Activated CD8-positive, alpha-beta memory T cell treated with anti-CD3 and anti-CD28 coated beads, Interleukin-2, amount 10 ng/mL, durations not matched to agents 7 days and 5 days (primary cell): ENCODE results near the gene NPBWR2. TPM values are rescaled to one million over a fixed set of nuclear protein-coding genes. Genes with fewer than 3 reads are reported as not detected.
A peak's percentile ranks its signal among the peaks of the same experiment; 100 is the strongest.
"Not testable (repeated sequence)": the region's sequence is repeated elsewhere in the genome, so short reads cannot be mapped to it uniquely, and the experiment has no call there.

Source experiments
- ATAC-seq: fragments of 150-1000 bp; cut with Tn5 transposase; one replicate; pipeline ENCODE4 v1.10.0; 2021; ENCODE audit warnings: moderate library complexity
- CTCF ChIA-PET: fragments of 350-600 bp; sonication (Branson Sonifier 250); formaldehyde crosslinking; loops from one replicate; lab custom pipeline; 2021; ENCODE audit warnings: antibody characterized with exemption; lab: Charles Lee
- DNase-seq: peaks from one replicate; pipeline ENCODE4 v3.0.0-alpha.2; 2020
- H3K27ac Mint-ChIP-seq: one replicate; pipeline ENCODE4 v1.8.0; 2021; ENCODE audit warnings: mild to moderate bottlenecking, mixed read lengths
- H3K27me3 Mint-ChIP-seq: one replicate; pipeline ENCODE4 v1.8.0; 2021; ENCODE audit warnings: mixed read lengths
- H3K36me3 Mint-ChIP-seq: one replicate; pipeline ENCODE4 v1.8.0; 2021; ENCODE audit warnings: mild to moderate bottlenecking, mixed read lengths
- H3K4me1 Mint-ChIP-seq: one replicate; pipeline ENCODE4 v1.8.0; 2021; ENCODE audit warnings: mixed read lengths
- H3K4me3 Mint-ChIP-seq: one replicate; pipeline ENCODE4 v1.8.0; 2021; ENCODE audit warnings: mild to moderate bottlenecking, moderate library complexity, mixed read lengths
- H3K9me3 Mint-ChIP-seq: one replicate; pipeline ENCODE4 v1.8.0; 2022; ENCODE audit warnings: low read depth, mixed read lengths
- total RNA-seq, 2 experiments: library from RNA; stranded (reverse); gene quantifications; one replicate each; pipeline ENCODE4 v1.2.3, GENCODE V29; 2021

NPBWR2 gene
- total RNA-seq, 2 experiments from 2014 or later: not detected

GRCh38 chr20:64119301-64119680, 11.9 kb upstream of the NPBWR2 start:
- H3K36me3 Mint-ChIP-seq: no peaks in the 10 kb centered on the region
- H3K4me1 Mint-ChIP-seq: peaks cover 10% of the 10 kb centered on the region
- H3K27me3 Mint-ChIP-seq: peaks cover 23% of the 10 kb centered on the region

GRCh38 chr20:64117432-64117777, 10.0 kb upstream of the NPBWR2 start:
- not testable (repeated sequence) for H3K4me1 Mint-ChIP-seq, H3K9me3 Mint-ChIP-seq, H3K36me3 Mint-ChIP-seq, ATAC-seq, H3K4me3 Mint-ChIP-seq, H3K27ac Mint-ChIP-seq, DNase-seq
- CTCF ChIA-PET: interaction anchor here (1.3 kb wide), 1 partner anchor 34 kb away, joined by 4 read pairs; the partner anchor contains the start of gene LKAAEAR1
- H3K27me3 Mint-ChIP-seq: peaks cover 11% of the 10 kb centered on the region

More at GRCh38 chr20:64119301-64119680, 11.9 kb upstream of the NPBWR2 start:
- no peak for ATAC-seq
- DNase-seq: peak; percentile 12
- no peak overlapping the region for H3K27ac Mint-ChIP-seq
- CTCF ChIA-PET: interaction anchor here (0.8 to 5.4 kb wide), 8 partner anchors 9 to 623 kb away, joined by 3 to 110 read pairs (median 6); partner anchors contain the start of genes LKAAEAR1, OPRL1 and RGS19
- no peaks in the 10 kb centered on the region for H3K9me3 Mint-ChIP-seq
- no peak overlapping the region for H3K4me3 Mint-ChIP-seq

GRCh38 chr20:64116541-64117431, 9.4 kb upstream of the NPBWR2 start:
- Mint-ChIP-seq H3K27ac (no peak overlapping the region), H3K36me3 (no peaks in the 10 kb centered on the region), H3K9me3 (no peaks in the 10 kb centered on the region), H3K4me3 (no peak overlapping the region), H3K4me1 (peaks cover 10% of the 10 kb centered on the region), H3K27me3 (peaks cover 9% of the 10 kb centered on the region)
- ATAC-seq (no peak), DNase-seq (peak; percentile 35)
- CTCF ChIA-PET: interaction anchor here (1.3 to 1.4 kb wide), 2 partner anchors 33 to 36 kb away, joined by 3 to 4 read pairs; partner anchors contain the start of gene LKAAEAR1

GRCh38 chr20:64116016-64116415, 8.7 kb upstream of the NPBWR2 start:
- peak; percentile 32 for DNase-seq
- no peak overlapping the region for H3K4me3 Mint-ChIP-seq
- no peak overlapping the region for H3K27ac Mint-ChIP-seq
- H3K36me3 Mint-ChIP-seq: no peaks in the 10 kb centered on the region
- H3K27me3 Mint-ChIP-seq: peaks cover under 1% of the 10 kb centered on the region
- peaks cover 10% of the 10 kb centered on the region for H3K4me1 Mint-ChIP-seq
- H3K9me3 Mint-ChIP-seq: no peaks in the 10 kb centered on the region
- ATAC-seq: no peak
- CTCF ChIA-PET: interaction anchor here (0.8 to 1.5 kb wide), 3 partner anchors 33 to 77 kb away, joined by 3 to 6 read pairs (median 3); no protein-coding TSS in a partner anchor

- H3K4me1 Mint-ChIP-seq: peaks cover 7% of the 10 kb centered on the region
- no peak overlapping the region for H3K4me3 Mint-ChIP-seq
- H3K27me3 Mint-ChIP-seq: no peaks in the 10 kb centered on the region
- no peak for ATAC-seq
- no peaks in the 10 kb centered on the region for H3K36me3 Mint-ChIP-seq
- H3K9me3 Mint-ChIP-seq: no peaks in the 10 kb centered on the region
- H3K27ac Mint-ChIP-seq: no peak overlapping the region
- CTCF ChIA-PET: interaction anchor here (0.8 to 1.5 kb wide), 3 partner anchors 32 to 76 kb away, joined by 3 to 6 read pairs (median 3); no protein-coding TSS in a partner anchor
- peak; percentile 38 for DNase-seq
Observed at GRCh38 chr20:64115171-64115911, 8.0 kb upstream of the NPBWR2 start.

- ATAC-seq: no peak
Observed at GRCh38 chr20:64114356-64114971, 7.1 kb upstream of the NPBWR2 start.

GRCh38 chr20:64113796-64114355, 6.5 kb upstream of the NPBWR2 start:
- Mint-ChIP-seq H3K9me3 (no peaks in the 10 kb centered on the region), H3K36me3 (no peaks in the 10 kb centered on the region), H3K4me1 (no peaks in the 10 kb centered on the region), H3K27ac (no peak overlapping the region), H3K4me3 (no peak overlapping the region), H3K27me3 (no peaks in the 10 kb centered on the region)
- CTCF ChIA-PET: no interaction called here
- ATAC-seq (no peak), DNase-seq (peak; percentile 37)

More at GRCh38 chr20:64114356-64114971, 7.1 kb upstream of the NPBWR2 start:
- peak; percentile 35 for DNase-seq
- H3K4me1 Mint-ChIP-seq: no peaks in the 10 kb centered on the region
- CTCF ChIA-PET: interaction anchor here (1.5 kb wide), 1 partner anchor 31 kb away, joined by 6 read pairs; no protein-coding TSS in a partner anchor
- no peak overlapping the region for H3K4me3 Mint-ChIP-seq
- no peaks in the 10 kb centered on the region for H3K27me3 Mint-ChIP-seq
- no peak overlapping the region for H3K27ac Mint-ChIP-seq
- no peaks in the 10 kb centered on the region for H3K36me3 Mint-ChIP-seq
- no peaks in the 10 kb centered on the region for H3K9me3 Mint-ChIP-seq

GRCh38 chr20:64113444-64113775, 6.0 kb upstream of the NPBWR2 start:
- CTCF ChIA-PET: no interaction called here
- ATAC-seq: no peak
- H3K9me3 Mint-ChIP-seq: no peaks in the 10 kb centered on the region
- no peak overlapping the region for H3K4me3 Mint-ChIP-seq
- H3K4me1 Mint-ChIP-seq: no peaks in the 10 kb centered on the region
- H3K27ac Mint-ChIP-seq: no peak overlapping the region
- no peaks in the 10 kb centered on the region for H3K27me3 Mint-ChIP-seq
- no peak for DNase-seq
- no peaks in the 10 kb centered on the region for H3K36me3 Mint-ChIP-seq

- no peak overlapping the region for H3K27ac Mint-ChIP-seq
- no peaks in the 10 kb centered on the region for H3K9me3 Mint-ChIP-seq
- DNase-seq (peak; percentile 39), ATAC-seq (no peak)
- CTCF ChIA-PET: interaction anchor here (2.0 to 2.4 kb wide), 2 partner anchors 8 to 10 kb away, joined by 7 to 10 read pairs; no protein-coding TSS in a partner anchor
- H3K4me1 Mint-ChIP-seq: no peaks in the 10 kb centered on the region
- no peaks in the 10 kb centered on the region for H3K27me3 Mint-ChIP-seq
- no peak overlapping the region for H3K4me3 Mint-ChIP-seq
- no peaks in the 10 kb centered on the region for H3K36me3 Mint-ChIP-seq
Observed at GRCh38 chr20:64112691-64113443, 5.5 kb upstream of the NPBWR2 start.

GRCh38 chr20:64111841-64112641, 4.7 kb upstream of the NPBWR2 start:
- Mint-ChIP-seq H3K27me3 (no peaks in the 10 kb centered on the region), H3K4me3 (no peak overlapping the region), H3K4me1 (peaks cover 2% of the 10 kb centered on the region), H3K27ac (no peak overlapping the region), H3K36me3 (no peaks in the 10 kb centered on the region), H3K9me3 (no peaks in the 10 kb centered on the region)
- CTCF ChIA-PET: interaction anchor here (0.8 to 2.4 kb wide), 3 partner anchors 9 to 42 kb away, joined by 3 to 10 read pairs (median 7); no protein-coding TSS in a partner anchor
- ATAC-seq (no peak), DNase-seq (peak; percentile 31)

GRCh38 chr20:64110411-64111068, 3.2 kb upstream of the NPBWR2 start:
- Mint-ChIP-seq H3K36me3 (no peaks in the 10 kb centered on the region), H3K4me1 (peaks cover 2% of the 10 kb centered on the region), H3K27ac (no peak overlapping the region), H3K27me3 (no peaks in the 10 kb centered on the region), H3K9me3 (no peaks in the 10 kb centered on the region), H3K4me3 (no peak overlapping the region)
- DNase-seq: peak; percentile 30
- no peak for ATAC-seq
- CTCF ChIA-PET: interaction anchor here (1.0 to 2.4 kb wide), 4 partner anchors 8 to 10 kb away, joined by 3 to 10 read pairs (median 6); no protein-coding TSS in a partner anchor
